HEK293 (cell line): ENCODE results near the gene IKZF4.

ENCODE experiments used
- BCL11A ChIP-seq: fragments of 450-650 bp; formaldehyde crosslinking; IDR thresholded peaks from 2 replicates; pipeline ENCODE4 v1.5.1; 2016; ENCODE audit warnings: low read depth, missing biosample characterization, missing genetic modification characterization
- FEZF1 ChIP-seq: fragments of 450-650 bp; formaldehyde crosslinking; IDR thresholded peaks from 2 replicates; pipeline ENCODE4 v1.5.1; 2016; ENCODE audit warnings: missing biosample characterization, missing genetic modification characterization
- IKZF3 ChIP-seq: fragments of 450-650 bp; IDR thresholded peaks from 2 replicates; pipeline ENCODE4 v1.5.0; 2018; ENCODE audit warnings: missing biosample characterization, mild to moderate bottlenecking, missing genetic modification characterization, moderate library complexity
- KLF10 ChIP-seq: fragments of 450-650 bp; IDR thresholded peaks from 2 replicates; pipeline ENCODE4 v1.5.1; 2018; ENCODE audit warnings: missing biosample characterization, mild to moderate bottlenecking, missing genetic modification characterization
- SETDB1 ChIP-seq: IDR thresholded peaks from one replicate; pipeline ENCODE4 v1.6.1; 2017; ENCODE audit warnings: mild to moderate bottlenecking, low read length, moderate library complexity, mixed read lengths; ENCODE audit not compliant: insufficient read length
- ZEB2 ChIP-seq: fragments of 450-650 bp; formaldehyde crosslinking; IDR thresholded peaks from 2 replicates; pipeline ENCODE4 v1.5.1; 2016; ENCODE audit warnings: missing biosample characterization, missing genetic modification characterization
- ZFP37 ChIP-seq: fragments of 450-650 bp; formaldehyde crosslinking; IDR thresholded peaks from 2 replicates; pipeline ENCODE4 v1.5.1; 2016; ENCODE audit warnings: missing biosample characterization, missing genetic modification characterization
- ZFP41 ChIP-seq: fragments of 450-650 bp; formaldehyde crosslinking; IDR thresholded peaks from 2 replicates; pipeline ENCODE4 v1.5.1; 2016; ENCODE audit warnings: missing biosample characterization, missing genetic modification characterization, borderline replicate concordance
- ZNF133 ChIP-seq: fragments of 450-650 bp; formaldehyde crosslinking; IDR thresholded peaks from 2 replicates; pipeline ENCODE4 v1.5.1; 2016; ENCODE audit warnings: missing biosample characterization, missing genetic modification characterization
- ZNF138 ChIP-seq: fragments of 450-650 bp; formaldehyde crosslinking; IDR thresholded peaks from 2 replicates; pipeline ENCODE4 v1.5.1; 2016; ENCODE audit warnings: missing biosample characterization, missing genetic modification characterization, borderline replicate concordance
- ZNF155 ChIP-seq: fragments of 450-650 bp; formaldehyde crosslinking; IDR thresholded peaks from 2 replicates; pipeline ENCODE4 v1.5.1; 2016; ENCODE audit warnings: missing biosample characterization, missing genetic modification characterization
- ZNF169 ChIP-seq: fragments of 450-650 bp; formaldehyde crosslinking; IDR thresholded peaks from 2 replicates; pipeline ENCODE4 v1.5.1; 2016; ENCODE audit warnings: missing biosample characterization, missing genetic modification characterization
- ZNF223 ChIP-seq: fragments of 450-650 bp; formaldehyde crosslinking; IDR thresholded peaks from 2 replicates; pipeline ENCODE4 v1.5.1; 2016; ENCODE audit warnings: missing biosample characterization, missing genetic modification characterization
- ZNF426 ChIP-seq: fragments of 450-650 bp; formaldehyde crosslinking; IDR thresholded peaks from 2 replicates; pipeline ENCODE4 v1.5.1; 2017; ENCODE audit warnings: missing biosample characterization, missing genetic modification characterization, mild to moderate bottlenecking, inconsistent platforms, moderate library complexity
- ZNF473 ChIP-seq: fragments of 450-650 bp; formaldehyde crosslinking; IDR thresholded peaks from 2 replicates; pipeline ENCODE4 v1.5.1; 2017; ENCODE audit warnings: missing biosample characterization, missing genetic modification characterization
- ZNF48 ChIP-seq: fragments of 450-650 bp; formaldehyde crosslinking; IDR thresholded peaks from 2 replicates; pipeline ENCODE4 v1.5.1; 2016; ENCODE audit warnings: missing biosample characterization, missing genetic modification characterization
- ZNF510 ChIP-seq: fragments of 450-650 bp; formaldehyde crosslinking; IDR thresholded peaks from 2 replicates; pipeline ENCODE4 v1.5.1; 2018; ENCODE audit warnings: mild to moderate bottlenecking, missing genetic modification characterization, missing biosample characterization; ENCODE audit not compliant: insufficient replicate concordance
- ZNF596 ChIP-seq: fragments of 450-650 bp; IDR thresholded peaks from 2 replicates; pipeline ENCODE4 v1.5.0; 2018; ENCODE audit warnings: missing biosample characterization, mild to moderate bottlenecking, missing genetic modification characterization, moderate library complexity
- ZNF600 ChIP-seq: fragments of 450-650 bp; formaldehyde crosslinking; IDR thresholded peaks from 2 replicates; pipeline ENCODE4 v1.5.1; 2016; ENCODE audit warnings: missing biosample characterization, missing genetic modification characterization
- ZNF677 ChIP-seq: fragments of 450-650 bp; IDR thresholded peaks from 2 replicates; pipeline ENCODE4 v1.5.0; 2018; ENCODE audit warnings: missing biosample characterization, mild to moderate bottlenecking, missing genetic modification characterization, moderate library complexity
- TF ChIP-seq, protein P1 (sequence below): fragments of 450-650 bp; formaldehyde crosslinking; IDR thresholded peaks from 2 replicates; pipeline ENCODE4 v1.5.1; 2017; ENCODE audit warnings: missing biosample characterization, missing genetic modification characterization
- TF ChIP-seq, protein P2 (sequence below): IDR thresholded peaks from 2 replicates; pipeline ENCODE4 v1.6.1; 2011; ENCODE audit warnings: mild to moderate bottlenecking, low read depth, low read length, borderline replicate concordance
- TF ChIP-seq, protein P3 (sequence below): fragments of 450-650 bp; formaldehyde crosslinking; IDR thresholded peaks from 2 replicates; pipeline ENCODE4 v1.5.1; 2016; ENCODE audit warnings: missing biosample characterization, missing genetic modification characterization
- TF ChIP-seq, protein P4 (sequence below): fragments of 450-650 bp; formaldehyde crosslinking; IDR thresholded peaks from 2 replicates; pipeline ENCODE4 v1.5.1; 2016; ENCODE audit warnings: missing biosample characterization, missing genetic modification characterization
- TF ChIP-seq, protein P5 (sequence below): fragments of 450-650 bp; formaldehyde crosslinking; IDR thresholded peaks from 2 replicates; pipeline ENCODE4 v1.5.1; 2016; ENCODE audit warnings: missing biosample characterization, missing genetic modification characterization
- TF ChIP-seq, protein P6 (sequence below): fragments of 450-650 bp; formaldehyde crosslinking; IDR thresholded peaks from 2 replicates; pipeline ENCODE4 v1.5.1; 2016; ENCODE audit warnings: missing biosample characterization, missing genetic modification characterization, low read depth
- TF ChIP-seq, protein P7 (sequence below): fragments of 450-650 bp; IDR thresholded peaks from 2 replicates; pipeline ENCODE4 v1.5.1; 2018; ENCODE audit warnings: missing biosample characterization, mild to moderate bottlenecking, missing genetic modification characterization

Gene IKZF4

DNA sequence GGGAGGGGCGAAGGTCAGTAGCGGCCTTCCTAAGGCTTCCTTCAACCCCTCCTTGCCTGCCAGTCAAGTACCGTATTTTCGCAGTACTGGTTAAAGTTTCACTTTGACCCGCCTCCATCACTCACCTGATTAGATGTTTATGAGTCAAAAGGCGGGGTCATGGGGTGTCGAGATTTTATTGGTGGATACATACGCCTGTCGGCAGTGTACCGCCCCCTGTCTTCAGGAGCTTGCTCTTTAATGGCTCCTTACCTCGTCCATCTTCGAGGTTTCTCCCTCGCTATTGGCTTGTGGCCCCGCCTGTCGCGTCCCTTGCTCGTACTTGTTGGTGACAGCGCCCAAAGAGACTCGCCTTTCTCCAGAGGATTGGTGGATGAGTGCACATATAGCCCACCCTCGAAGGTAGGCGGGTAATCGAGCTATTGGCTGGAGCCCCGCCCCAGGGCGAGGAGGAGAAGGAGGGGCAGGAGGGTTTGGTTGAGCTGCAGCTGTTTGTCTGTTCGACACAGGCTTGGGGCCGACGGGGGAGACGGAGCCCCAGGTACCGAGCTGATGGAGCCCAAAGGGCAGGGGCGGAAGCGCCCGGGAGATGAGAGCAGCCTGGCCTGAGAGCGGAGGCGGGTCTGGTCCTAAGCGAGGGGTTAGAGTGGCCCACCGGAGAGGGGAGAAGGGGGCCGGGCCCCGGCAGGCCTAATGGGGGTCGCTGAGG, 47.1 kb upstream of the IKZF4 start, which contains the start of gene RAB5B (continued):
- TF ChIP-seq, protein P1, sequence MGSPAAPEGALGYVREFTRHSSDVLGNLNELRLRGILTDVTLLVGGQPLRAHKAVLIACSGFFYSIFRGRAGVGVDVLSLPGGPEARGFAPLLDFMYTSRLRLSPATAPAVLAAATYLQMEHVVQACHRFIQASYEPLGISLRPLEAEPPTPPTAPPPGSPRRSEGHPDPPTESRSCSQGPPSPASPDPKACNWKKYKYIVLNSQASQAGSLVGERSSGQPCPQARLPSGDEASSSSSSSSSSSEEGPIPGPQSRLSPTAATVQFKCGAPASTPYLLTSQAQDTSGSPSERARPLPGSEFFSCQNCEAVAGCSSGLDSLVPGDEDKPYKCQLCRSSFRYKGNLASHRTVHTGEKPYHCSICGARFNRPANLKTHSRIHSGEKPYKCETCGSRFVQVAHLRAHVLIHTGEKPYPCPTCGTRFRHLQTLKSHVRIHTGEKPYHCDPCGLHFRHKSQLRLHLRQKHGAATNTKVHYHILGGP (tag by site-specific recombination): no peak
- TF ChIP-seq IKZF3: no peak
- no peak for TF ChIP-seq ZNF223 (tag by site-specific recombination)
- TF ChIP-seq, protein P2, sequence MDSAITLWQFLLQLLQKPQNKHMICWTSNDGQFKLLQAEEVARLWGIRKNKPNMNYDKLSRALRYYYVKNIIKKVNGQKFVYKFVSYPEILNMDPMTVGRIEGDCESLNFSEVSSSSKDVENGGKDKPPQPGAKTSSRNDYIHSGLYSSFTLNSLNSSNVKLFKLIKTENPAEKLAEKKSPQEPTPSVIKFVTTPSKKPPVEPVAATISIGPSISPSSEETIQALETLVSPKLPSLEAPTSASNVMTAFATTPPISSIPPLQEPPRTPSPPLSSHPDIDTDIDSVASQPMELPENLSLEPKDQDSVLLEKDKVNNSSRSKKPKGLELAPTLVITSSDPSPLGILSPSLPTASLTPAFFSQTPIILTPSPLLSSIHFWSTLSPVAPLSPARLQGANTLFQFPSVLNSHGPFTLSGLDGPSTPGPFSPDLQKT: no peak
- no peak for TF ChIP-seq ZNF510 (tag by site-specific recombination)
- TF ChIP-seq, protein P3, sequence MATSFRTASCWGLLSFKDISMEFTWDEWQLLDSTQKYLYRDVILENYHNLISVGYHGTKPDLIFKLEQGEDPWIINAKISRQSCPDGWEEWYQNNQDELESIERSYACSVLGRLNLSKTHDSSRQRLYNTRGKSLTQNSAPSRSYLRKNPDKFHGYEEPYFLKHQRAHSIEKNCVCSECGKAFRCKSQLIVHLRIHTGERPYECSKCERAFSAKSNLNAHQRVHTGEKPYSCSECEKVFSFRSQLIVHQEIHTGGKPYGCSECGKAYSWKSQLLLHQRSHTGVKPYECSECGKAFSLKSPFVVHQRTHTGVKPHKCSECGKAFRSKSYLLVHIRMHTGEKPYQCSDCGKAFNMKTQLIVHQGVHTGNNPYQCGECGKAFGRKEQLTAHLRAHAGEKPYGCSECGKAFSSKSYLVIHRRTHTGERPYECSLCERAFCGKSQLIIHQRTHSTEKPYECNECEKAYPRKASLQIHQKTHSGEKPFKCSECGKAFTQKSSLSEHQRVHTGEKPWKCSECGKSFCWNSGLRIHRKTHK (tag by site-specific recombination): no peak
- no peak for TF ChIP-seq ZNF596 (tag by site-specific recombination)
- no peak for TF ChIP-seq ZNF426
- TF ChIP-seq, protein P4, sequence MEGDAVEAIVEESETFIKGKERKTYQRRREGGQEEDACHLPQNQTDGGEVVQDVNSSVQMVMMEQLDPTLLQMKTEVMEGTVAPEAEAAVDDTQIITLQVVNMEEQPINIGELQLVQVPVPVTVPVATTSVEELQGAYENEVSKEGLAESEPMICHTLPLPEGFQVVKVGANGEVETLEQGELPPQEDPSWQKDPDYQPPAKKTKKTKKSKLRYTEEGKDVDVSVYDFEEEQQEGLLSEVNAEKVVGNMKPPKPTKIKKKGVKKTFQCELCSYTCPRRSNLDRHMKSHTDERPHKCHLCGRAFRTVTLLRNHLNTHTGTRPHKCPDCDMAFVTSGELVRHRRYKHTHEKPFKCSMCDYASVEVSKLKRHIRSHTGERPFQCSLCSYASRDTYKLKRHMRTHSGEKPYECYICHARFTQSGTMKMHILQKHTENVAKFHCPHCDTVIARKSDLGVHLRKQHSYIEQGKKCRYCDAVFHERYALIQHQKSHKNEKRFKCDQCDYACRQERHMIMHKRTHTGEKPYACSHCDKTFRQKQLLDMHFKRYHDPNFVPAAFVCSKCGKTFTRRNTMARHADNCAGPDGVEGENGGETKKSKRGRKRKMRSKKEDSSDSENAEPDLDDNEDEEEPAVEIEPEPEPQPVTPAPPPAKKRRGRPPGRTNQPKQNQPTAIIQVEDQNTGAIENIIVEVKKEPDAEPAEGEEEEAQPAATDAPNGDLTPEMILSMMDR (tag by site-specific recombination): no peak
- peak; percentile 83; the same call in 1 of the 2 replicates for TF ChIP-seq KLF10 (tag by site-specific recombination)
- TF ChIP-seq ZNF138 (tag by site-specific recombination): no peak
- no peak for TF ChIP-seq ZNF133
- 0 out of 2 replicates have a peak, but pooled peaks have one; percentile 46 for TF ChIP-seq BCL11A (tag by site-specific recombination)
- TF ChIP-seq, protein P5, sequence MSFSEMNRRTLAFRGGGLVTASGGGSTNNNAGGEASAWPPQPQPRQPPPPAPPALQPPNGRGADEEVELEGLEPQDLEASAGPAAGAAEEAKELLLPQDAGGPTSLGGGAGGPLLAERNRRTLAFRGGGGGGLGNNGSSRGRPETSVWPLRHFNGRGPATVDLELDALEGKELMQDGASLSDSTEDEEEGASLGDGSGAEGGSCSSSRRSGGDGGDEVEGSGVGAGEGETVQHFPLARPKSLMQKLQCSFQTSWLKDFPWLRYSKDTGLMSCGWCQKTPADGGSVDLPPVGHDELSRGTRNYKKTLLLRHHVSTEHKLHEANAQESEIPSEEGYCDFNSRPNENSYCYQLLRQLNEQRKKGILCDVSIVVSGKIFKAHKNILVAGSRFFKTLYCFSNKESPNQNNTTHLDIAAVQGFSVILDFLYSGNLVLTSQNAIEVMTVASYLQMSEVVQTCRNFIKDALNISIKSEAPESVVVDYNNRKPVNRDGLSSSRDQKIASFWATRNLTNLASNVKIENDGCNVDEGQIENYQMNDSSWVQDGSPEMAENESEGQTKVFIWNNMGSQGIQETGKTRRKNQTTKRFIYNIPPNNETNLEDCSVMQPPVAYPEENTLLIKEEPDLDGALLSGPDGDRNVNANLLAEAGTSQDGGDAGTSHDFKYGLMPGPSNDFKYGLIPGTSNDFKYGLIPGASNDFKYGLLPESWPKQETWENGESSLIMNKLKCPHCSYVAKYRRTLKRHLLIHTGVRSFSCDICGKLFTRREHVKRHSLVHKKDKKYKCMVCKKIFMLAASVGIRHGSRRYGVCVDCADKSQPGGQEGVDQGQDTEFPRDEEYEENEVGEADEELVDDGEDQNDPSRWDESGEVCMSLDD (tag by site-specific recombination): peak; percentile 96
- TF ChIP-seq ZNF473 (tag by site-specific recombination): no peak
- no peak for TF ChIP-seq ZNF169
- TF ChIP-seq, protein P6, sequence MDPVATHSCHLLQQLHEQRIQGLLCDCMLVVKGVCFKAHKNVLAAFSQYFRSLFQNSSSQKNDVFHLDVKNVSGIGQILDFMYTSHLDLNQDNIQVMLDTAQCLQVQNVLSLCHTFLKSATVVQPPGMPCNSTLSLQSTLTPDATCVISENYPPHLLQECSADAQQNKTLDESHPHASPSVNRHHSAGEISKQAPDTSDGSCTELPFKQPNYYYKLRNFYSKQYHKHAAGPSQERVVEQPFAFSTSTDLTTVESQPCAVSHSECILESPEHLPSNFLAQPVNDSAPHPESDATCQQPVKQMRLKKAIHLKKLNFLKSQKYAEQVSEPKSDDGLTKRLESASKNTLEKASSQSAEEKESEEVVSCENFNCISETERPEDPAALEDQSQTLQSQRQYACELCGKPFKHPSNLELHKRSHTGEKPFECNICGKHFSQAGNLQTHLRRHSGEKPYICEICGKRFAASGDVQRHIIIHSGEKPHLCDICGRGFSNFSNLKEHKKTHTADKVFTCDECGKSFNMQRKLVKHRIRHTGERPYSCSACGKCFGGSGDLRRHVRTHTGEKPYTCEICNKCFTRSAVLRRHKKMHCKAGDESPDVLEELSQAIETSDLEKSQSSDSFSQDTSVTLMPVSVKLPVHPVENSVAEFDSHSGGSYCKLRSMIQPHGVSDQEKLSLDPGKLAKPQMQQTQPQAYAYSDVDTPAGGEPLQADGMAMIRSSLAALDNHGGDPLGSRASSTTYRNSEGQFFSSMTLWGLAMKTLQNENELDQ: no peak
- TF ChIP-seq, protein P7, sequence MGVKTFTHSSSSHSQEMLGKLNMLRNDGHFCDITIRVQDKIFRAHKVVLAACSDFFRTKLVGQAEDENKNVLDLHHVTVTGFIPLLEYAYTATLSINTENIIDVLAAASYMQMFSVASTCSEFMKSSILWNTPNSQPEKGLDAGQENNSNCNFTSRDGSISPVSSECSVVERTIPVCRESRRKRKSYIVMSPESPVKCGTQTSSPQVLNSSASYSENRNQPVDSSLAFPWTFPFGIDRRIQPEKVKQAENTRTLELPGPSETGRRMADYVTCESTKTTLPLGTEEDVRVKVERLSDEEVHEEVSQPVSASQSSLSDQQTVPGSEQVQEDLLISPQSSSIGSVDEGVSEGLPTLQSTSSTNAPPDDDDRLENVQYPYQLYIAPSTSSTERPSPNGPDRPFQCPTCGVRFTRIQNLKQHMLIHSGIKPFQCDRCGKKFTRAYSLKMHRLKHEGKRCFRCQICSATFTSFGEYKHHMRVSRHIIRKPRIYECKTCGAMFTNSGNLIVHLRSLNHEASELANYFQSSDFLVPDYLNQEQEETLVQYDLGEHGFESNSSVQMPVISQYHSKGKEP (tag by site-specific recombination): no peak
- TF ChIP-seq SETDB1: no peak
- no peak for TF ChIP-seq ZFP41 (tag by site-specific recombination)
- TF ChIP-seq ZNF155 (tag by site-specific recombination): no peak
- TF ChIP-seq FEZF1 (tag by site-specific recombination): no peak
- TF ChIP-seq ZFP37 (tag by site-specific recombination): no peak
- peak; percentile 37; the same call in 1 of the 2 replicates for TF ChIP-seq ZEB2 (tag by site-specific recombination)
- TF ChIP-seq ZNF677 (tag by site-specific recombination): no peak
- TF ChIP-seq ZNF600 (tag by site-specific recombination): no peak
- TF ChIP-seq ZNF48 (tag by site-specific recombination): no peak
